ENCODE data around the gene TAF4.

Gene TAF4

GRCh38 chr20:61929561-61929960, 136.1 kb downstream of the TAF4 start:
- no peak for DNase-seq (ENCODE audit: low spot score)
- TF ChIP-seq CTCF (IDR thresholded peaks at IDR 0.05; ENCODE audit: extremely low read depth, missing control alignments), result no peak

GRCh38 chr20:61927826-61928541, 137.7 kb downstream of the TAF4 start:
- no peak for TF ChIP-seq CTCF (IDR thresholded peaks at IDR 0.05; ENCODE audit: extremely low read depth, missing control alignments)
- no peak for DNase-seq (ENCODE audit: low spot score)

- no peak for TF ChIP-seq CTCF (IDR thresholded peaks at IDR 0.05; ENCODE audit: extremely low read depth, missing control alignments)
- DNase-seq (ENCODE audit: low spot score), result no peak
Measured at GRCh38 chr20:61927193-61927825, 138.4 kb downstream of the TAF4 start.

GRCh38 chr20:61926796-61927192, 138.9 kb downstream of the TAF4 start:
- no peak for DNase-seq (ENCODE audit: low spot score)
- no peak for TF ChIP-seq CTCF (IDR thresholded peaks at IDR 0.05; ENCODE audit: extremely low read depth, missing control alignments)

GRCh38 chr20:61926253-61926613, 139.4 kb downstream of the TAF4 start:
- TF ChIP-seq CTCF (IDR thresholded peaks at IDR 0.05; ENCODE audit: extremely low read depth, missing control alignments), result no peak
- DNase-seq (ENCODE audit: low spot score), result no peak

- DNase-seq (ENCODE audit: low spot score), result no peak
- TF ChIP-seq CTCF (IDR thresholded peaks at IDR 0.05; ENCODE audit: extremely low read depth, missing control alignments), result no peak
Measured at GRCh38 chr20:61925555-61926252, 140.0 kb downstream of the TAF4 start.

Data from GM20000 (cell line).